GM19455 (cell line): Measurements from ENCODE around the gene SP110.

ENCODE experiments used
- ATAC-seq: cut with Tn5 transposase; IDR thresholded peaks from one replicate; pipeline ENCODE4 v1.9.1; 2021; ENCODE audit not compliant: unreplicated experiment

SP110 gene

DNA sequence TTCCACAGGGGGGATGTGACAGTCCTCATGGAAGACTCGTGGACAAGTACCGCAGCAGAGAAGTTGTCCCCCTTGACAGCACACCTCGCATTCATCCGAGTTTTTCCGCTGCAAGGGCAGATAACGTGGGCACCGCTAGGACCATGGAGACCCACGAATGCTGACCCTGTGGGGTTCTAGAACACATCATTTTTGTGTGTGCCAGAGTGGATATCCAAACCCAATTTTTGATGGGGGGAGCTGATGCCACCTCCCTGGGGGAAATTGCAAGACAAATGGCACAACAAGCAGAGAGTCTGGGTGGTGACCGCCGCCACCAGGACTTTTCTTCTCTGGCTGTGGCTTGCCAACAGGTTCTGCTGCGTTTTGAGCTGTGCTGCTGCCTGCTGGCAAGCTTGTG is 46.9 kb downstream of the SP110 start:
- ATAC-seq: no peak

DNA sequence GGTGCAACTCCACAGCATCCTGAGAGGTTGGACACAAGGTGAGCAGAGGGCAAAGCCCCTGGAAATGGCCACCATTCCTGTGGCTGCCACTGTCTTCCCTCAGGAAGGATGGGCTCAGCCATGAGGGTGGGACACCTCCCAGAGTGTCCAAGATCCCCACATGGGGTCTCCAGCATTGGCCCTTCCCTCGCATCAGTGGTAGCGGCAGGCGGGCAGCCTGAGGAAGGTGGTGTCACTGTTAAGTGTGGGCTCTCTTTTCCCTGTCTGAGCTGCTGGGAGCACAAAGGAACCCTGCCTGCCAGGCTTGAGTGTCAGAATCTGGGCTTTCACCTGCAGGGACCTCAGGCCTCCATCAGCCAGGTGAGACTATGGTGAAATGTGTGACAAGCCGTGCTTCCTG is 47.6 kb downstream of the SP110 start:
- ATAC-seq: no peak

DNA sequence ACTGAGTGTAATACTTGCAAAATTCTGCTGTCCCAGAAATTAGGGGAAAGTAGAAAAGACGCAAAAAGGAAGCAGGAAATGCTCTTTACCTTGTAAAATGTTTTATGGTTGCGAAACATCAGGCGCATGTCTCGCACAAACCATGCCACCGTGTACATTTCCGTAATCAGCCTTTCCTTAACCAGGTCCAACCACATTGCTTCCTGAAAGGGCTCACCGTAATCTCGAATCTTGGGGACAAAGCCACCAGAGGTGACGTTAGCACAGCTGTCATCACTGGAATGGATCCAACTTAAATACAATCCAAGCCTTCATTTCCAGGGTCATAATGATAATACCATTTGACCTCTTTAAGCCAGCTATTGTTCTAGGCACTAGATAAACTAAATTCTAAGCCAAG is 49.3 kb downstream of the SP110 start:
- no peak for ATAC-seq

DNA sequence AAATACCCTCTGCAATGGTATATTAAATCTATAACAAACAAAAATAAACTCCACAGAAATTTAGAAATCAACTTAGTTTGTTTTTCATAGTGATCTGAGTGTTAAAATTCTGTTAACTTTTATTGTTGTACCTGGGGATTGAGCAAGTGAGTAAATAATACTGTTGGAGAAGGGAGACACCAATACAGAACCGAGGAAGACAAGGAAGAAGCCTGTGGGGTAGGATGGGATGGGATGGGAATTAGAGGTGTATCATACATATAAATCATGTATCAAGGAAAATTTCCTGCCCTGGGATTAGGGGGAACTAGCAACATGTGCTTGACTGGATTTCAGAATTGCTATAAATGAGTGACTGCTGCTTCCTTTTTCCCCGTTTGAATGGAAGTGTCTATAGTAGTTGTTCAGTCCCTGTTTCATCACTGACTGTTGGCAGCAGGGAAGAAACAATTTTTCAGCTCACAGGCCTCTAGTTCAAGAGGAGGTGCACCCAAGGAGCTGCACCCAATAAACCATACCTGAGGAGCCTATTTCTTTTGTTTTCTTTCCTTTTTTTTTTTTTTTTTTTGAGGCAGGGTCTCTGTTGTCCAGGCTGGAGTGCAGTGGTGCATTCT is 53.1 kb downstream of the SP110 start:
- ATAC-seq: no peak

DNA sequence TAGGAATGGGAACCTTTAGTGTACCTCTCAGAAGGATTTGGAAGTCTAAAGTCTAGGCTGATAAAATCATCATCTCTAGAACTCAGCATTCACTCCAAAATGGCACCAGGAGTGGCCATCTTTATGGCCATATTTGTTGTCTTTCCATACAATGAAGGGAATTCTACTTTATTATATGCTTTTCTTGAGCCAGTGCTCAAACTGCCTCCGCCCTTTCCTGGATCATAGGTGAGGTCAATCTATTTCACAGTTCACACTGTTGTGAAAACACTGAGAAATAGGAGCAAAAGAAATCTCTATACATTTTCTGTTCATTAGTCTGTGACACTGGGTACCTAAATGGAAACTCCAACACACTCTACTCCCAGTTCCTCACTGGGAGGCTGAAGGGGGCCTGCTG is 55.6 kb downstream of the SP110 start:
- no peak for ATAC-seq

DNA sequence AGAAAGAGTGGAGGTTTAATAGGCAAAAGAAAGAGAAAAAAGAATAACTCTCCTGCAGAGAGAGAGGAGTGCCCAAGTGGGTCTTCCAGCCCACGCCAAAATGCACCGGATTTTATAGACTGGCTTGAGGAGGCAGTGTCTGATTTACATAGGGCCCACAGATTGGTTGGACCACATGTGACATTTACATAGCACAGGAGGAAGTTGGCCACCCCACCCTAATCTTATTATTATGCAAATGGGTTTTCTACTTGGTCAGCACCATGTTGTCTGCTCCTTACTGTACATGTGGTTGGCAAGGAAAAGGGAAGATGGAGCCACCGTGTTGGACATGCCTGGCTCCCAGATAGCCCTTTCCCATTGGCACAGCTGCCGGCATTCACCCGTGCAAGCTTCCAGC is 56.8 kb downstream of the SP110 start:
- no peak for ATAC-seq

DNA sequence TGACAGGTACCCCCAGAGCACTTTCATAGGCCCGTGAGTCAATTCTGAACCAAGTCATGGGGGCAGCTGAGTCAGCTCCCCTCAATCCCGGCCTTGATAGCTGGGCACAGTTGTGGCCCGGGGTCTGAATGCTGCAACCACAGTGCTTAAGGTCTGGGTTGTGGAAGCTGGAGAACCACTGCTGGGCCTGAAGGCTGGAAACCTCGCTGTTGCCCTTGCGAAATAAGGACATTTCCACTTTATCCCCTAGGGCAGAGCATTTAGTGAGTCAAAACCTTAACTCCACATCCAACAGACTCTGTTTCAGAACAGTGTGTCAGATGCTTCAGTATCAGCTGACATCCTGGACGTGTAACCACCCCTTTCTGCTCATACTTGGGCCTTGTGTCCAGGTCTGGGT is 58.6 kb downstream of the SP110 start:
- no peak for ATAC-seq

DNA sequence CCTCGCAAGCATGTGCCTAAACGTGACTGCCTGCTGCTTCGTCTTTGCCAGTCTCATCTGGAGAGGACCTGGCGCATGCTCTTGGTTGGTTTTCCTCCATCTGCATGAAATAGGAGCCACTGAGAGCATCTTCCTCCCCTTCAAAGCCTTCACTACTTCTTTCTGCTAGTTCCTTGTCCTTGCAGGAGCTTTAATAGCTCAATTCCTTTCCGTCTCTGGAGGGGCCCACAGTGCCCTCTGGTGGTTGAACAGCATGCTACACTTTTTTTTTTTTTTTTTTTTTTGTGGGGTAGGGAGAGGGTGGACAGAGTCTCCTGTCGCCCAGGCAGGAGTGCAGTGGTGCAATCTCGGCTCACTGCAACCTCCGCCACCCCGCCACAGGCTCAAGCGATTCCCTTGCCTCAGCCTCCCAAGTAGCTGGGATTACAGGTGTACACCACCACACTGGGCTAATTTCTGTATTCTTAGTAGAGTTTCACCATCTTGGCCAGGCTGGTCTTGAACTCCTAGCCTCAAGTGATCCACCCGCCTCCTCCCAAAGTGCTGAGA is 59.6 kb downstream of the SP110 start:
- ATAC-seq: no peak

DNA sequence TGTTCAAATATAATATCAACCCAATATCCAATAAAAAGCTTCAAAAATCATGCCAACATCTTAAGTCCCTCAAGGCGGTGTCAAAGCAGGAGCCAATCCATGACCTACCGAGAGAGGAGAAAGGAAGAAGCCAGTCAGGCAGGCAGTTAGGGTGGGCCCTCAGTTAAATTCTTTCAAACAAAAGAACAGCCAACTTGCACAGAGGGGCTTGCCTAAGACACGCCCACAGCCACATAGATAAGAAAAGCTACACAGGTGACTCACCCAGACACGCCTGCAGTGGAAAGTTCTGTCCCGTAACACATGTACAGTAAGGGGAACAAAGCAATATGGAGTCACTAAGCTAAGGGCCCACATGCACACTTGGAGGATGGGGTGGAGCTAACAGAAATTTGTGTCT is 61.3 kb downstream of the SP110 start:
- no peak for ATAC-seq

DNA sequence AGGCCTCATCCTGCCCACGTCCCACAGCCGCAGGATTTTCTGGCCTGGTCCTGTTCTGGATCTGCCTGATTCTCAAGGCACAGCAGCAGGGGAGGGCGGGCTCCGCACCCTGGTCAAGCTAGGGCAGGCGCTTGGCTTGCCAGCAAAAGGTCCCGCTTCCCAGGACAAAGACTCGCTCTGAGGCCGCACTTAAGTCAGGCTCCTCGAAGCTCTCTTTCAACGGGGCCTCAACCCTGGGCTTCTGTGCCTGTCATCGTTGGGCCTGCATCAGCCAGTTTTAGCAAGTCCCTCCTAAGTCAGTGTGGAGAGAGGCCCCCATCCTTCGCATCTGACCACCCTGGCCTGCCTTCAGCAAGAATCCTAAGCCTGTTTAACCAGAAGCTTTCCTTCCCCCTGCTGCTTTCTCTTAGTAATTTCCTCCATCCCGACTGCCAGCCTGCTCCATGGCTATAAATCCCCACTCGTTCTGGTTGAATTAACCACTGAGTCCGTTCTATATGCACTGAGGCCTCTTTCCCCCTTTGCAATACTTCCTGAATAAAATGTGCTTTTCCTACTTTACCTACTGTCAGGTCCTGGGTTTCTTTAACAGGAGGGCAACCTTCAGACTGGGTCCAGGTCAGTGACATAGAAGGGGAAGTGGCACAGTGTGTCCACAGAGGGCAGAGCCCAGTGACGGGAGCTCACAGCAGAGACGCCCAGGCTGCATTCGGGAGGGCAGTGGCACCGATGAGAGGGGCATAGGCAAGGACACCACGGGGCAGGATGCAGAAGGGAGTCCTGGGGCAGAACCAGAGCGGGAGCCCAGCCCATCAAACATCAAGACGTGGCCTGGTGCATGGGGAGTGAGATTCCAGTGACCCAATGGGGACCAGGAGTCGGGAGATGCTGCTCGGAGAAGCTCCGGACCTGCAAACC is 62.7 kb downstream of the SP110 start:
- no peak for ATAC-seq

DNA sequence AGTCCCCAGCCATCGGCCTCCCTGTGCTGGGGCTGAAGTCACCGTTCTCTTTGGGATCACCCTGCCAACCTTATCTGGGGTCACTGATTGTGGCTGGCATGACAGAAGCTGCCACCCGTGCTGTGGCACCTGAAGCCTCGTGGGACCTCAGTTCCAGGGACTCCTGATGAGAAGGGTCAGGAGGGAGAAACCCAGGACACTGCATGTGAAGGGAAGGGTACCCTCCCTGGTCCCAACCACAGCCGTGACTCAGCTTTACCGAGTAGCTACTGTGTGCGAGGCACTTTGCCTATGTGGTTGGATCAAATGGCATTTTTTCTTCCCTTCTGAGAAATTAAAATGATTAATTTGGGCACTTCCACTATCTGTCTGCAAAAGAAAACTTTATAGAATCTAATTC is 64.4 kb downstream of the SP110 start:
- ATAC-seq: no peak

DNA sequence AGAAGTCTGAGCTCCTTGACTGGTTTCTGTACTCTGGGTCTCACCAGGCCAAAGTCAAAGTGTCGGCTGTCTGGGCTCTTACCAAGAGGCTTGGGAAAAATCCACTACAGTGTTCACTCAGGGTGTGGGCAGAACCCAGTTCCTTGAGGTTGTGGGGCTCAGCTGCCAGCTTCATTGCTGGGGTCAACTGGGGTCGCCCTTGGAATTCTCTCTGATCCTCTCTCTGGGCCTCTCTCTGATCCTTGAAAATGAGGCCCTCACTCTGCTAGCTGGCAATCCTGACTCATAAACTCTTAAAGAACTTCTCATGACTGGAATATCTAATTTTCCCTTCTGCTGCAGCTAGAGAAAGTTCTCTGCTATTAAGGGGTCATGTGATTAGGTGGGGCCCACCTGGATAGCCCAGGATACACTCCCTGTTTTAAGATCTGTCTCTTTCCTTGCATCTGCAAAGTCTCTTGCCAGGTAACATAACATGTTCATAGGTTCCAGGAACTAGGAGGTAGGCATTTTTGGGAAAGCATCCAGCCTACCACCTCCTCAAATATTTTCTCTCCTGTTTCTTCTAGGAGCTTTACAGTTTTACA is 66.3 kb downstream of the SP110 start:
- no peak for ATAC-seq

DNA sequence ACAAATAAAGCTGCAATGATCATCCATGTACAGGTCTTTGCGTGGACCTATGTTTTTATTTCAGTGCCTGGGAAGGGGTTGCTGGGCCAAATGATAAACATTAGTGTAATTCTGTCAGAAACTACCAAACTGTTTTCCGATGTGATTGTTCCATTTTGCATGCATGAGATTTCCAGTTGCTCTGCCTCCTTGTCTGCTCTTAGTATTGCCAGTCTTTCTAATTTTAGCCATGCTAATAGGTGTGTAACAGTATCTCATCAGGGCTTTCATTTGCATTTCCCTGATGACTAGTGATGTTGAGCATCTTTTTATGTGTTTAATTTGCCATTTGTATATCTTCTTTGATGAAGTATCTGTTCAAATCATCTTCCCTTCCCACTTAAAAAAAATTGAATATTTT is 67.5 kb downstream of the SP110 start:
- ATAC-seq: no peak

DNA sequence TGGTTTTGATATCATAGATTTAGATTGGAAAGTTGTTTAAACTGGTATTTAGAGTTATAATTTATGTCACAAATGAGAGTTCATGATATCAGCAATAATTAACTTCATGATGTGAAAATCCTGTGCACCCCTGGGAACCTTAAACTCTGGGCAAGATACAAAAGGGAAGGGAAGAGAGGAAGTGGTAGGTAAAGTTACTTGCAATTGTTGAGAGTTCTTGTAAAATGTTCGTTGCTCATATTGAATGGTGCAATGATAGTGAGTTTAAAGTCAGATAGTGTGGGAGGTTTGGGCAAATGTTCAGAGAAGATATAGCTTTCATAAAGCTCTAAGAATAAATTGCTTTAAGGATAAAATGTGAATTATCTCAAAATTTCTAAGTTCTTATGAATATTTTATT is 75.4 kb downstream of the SP110 start:
- no peak for ATAC-seq

DNA sequence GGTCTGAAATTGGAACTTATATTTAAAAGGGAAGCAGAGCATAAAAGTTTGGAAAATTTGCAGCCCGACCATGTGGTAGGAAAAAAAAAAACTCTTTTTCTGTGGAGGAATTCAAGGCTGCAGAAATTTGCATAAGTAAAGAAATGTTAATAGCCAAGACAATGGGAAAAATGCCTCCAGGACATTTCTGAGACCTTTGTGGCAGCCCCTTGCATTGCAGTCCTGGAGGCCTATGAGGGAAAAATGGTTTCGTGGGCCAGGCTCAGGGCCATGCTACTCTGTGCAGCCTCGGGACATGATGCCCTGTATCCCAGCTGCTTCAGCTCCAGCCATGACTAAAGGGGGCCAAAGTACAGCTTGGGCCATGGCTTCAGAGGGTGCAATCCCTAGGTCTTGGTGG is 79.1 kb downstream of the SP110 start:
- ATAC-seq: no peak

DNA sequence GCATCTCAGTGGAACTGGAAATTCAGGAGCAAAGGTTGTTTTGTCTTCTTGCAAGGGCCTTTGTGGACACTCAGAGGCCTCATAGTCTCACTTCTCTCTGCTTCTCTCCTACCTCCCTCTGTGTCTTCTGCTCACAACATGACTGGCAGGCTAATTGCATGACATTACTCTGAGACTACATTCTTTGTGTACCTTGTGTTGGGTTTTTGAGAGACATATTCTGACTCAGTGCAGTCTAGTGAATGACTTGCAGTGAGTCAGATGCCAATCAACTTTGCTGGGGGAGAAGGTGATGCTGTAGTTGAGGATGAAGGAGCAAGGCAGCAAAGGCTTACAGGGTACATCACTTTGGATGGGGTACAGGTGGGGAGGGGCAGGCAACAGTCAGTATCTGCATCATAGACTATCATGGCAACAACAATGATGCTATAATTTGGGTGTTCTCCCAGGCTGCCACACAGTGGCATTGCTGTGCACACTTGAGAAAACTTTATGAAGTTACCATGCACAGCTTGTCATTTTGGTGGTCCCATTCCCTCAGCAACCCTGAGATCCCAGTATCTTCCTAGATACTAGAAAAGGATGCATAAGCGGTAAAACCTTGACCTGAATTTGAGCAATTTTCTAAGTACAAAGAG is 81.8 kb downstream of the SP110 start:
- ATAC-seq: no peak

DNA sequence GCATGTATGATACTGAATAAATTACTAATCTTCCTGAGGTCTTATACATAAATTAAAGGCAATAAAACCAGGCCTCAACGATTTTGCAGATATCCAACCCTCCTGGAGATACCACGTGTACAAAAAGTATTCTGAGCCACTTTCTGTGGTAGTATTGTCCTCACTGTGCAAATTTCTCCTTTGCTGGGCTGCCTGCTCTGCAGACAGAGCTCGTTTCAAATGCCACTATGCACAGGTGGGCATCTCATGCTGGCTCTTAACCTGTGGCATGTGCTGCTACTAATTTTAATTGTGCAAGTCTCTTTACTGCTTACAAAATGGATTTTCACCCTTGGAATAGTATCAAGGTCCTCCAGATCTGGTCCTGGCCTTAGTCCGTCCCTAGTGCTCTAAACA is 84.7 kb downstream of the SP110 start:
- no peak for ATAC-seq

DNA sequence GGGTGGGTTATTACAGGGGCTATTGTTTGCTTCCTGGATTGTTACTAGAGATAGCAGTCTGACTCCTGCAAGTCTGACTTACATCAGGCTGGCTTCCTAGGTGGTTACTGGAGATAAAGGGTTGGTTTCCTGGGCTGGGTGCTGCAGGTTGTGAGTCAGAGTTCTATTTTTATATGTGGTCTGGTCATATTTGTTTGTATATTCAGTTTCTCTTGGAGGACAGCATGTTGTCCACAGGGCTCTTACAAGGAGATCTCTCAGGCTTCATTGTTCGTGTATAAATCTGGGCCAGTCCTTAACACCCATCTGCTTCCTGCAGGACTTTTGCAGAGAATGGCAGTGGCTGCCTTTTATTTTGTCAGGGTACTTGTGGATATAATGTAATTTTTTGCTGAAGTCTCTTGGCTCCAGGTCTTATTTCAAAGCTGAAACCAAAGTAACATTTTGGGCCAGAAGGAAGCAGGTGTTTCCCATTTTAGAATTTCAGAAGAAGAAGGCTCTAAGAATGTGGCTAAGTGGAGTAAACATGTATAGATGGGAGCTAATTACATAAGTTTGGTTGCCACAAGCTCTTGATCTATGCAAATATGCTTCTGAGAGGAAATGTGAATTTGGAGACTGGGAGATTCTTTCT is 85.2 kb downstream of the SP110 start:
- peak; percentile 61 for ATAC-seq

DNA sequence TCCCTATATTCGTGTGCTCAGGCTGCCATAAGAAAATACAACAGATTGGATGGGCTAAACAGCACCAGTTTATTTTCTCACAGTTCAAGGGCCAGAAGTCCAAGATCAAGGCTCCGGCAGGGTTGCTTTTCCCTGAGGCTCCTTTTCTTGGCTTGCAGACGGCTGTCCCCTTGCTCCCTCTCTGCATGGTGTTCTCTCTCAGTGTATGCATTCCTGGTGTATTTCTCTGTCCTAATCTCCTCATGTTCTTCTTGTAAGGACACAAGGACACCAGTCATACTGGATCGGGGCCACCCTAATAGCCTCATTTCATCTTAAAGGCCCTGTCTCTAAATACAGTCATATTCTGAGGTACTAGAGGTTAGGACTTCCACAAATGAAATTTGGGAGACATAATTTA is 88.4 kb downstream of the SP110 start:
- no peak for ATAC-seq

DNA sequence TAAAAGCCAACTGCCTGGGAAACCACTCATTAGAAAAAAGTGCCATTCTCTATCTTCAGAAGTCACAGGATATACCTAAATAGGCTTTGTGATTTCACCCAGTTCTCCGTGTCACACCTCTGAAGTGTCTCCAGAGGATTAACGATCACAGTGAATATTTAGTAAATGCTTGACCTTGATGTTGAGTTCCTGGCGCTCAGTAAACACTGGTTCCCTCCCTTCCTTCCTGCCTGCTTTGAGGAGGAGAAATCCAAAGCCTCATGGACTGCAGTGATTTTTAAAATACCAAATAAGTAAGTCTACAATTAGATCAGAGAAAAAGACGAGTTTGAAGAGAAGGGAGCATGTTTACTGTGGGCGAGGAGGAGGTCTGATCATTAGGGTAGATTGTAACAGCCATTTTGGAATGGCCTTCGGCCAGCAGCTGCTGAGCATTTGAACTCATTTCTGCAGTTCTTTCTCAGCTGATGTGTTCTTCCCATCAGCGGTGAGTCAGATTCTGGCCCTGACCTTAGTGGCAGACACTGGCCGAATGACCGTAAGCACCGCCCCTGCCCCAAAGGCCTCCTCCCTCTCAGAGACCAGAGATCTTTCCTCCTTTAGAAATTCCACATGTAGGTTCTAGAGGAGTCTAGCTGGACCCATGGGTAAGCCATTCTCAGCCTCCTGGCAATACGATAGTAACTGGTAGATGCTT is 89.0 kb downstream of the SP110 start:
- no peak for ATAC-seq
